OCI-LY3 (cell line): ENCODE results near the gene NUPR1.

Experiments used
- CTCF ChIP-seq: fragments of 200-600, 300-600 bp; sonication (generic); IDR thresholded peaks from 2 replicates; pipeline ENCODE4 v1.5.1; 2014; ENCODE audit warnings: antibody characterized with exemption, low read length, low read depth
- EZH2phosphoT487 ChIP-seq: fragments of 200-600 bp; shearing (Covaris generic); IDR thresholded peaks from 2 replicates; pipeline ENCODE4 v1.6.1; 2018; ENCODE audit warnings: antibody characterized with exemption, mixed run types, low read depth

DNA sequence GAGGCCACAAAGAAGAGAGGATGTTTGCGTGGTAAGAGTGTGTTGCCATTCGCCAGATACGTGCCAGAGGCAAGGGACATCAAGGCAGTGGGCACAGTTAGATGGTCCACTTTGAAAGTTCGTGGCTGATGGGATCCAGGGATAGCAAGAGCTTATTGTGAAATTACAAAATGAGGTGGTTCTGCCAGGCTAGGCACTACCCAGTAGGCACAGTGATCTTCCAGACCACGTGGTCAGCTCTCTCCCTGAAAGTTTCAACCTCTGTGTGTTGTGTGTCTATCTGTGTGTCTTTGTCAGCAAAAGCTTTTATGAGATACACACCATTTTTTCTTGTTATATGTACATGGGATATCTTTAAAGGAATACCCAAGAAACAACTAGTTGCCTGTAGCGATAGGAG, 24.4 kb upstream of the NUPR1 start:
- TF ChIP-seq CTCF (no peak), EZH2phosphoT487 (no peak)
